H9 (cell line): Measurements from ENCODE around the gene PPP1R9A. TPM values are rescaled to one million over a fixed set of nuclear protein-coding genes. Genes with fewer than 3 reads are reported as not detected.

Experiments
- DNase-seq: peaks from one replicate; pipeline ENCODE4 v3.0.0-alpha.2; 2017
- H2AFZ ChIP-seq: one replicate; pipeline ENCODE4 v1.6.1; 2013; ENCODE audit warnings: mild to moderate bottlenecking, low read length, control low read depth, moderate library complexity
- H2AK5ac ChIP-seq: 2 replicates; pipeline ENCODE4 v1.6.1; 2013; ENCODE audit warnings: low read length, control low read depth, mixed read lengths; ENCODE audit not compliant: insufficient read length
- H2BK120ac ChIP-seq: one replicate; pipeline ENCODE4 v1.6.1; 2013; ENCODE audit warnings: low read depth, mild to moderate bottlenecking, low read length, control low read depth, inconsistent platforms; ENCODE audit not compliant: poor library complexity, severe bottlenecking
- H2BK12ac ChIP-seq: 2 replicates; pipeline ENCODE4 v1.6.1; 2013; ENCODE audit warnings: low read length, control low read depth, mixed read lengths, low read depth; ENCODE audit not compliant: insufficient read length
- H2BK15ac ChIP-seq: 2 replicates; pipeline ENCODE4 v1.6.1; 2013; ENCODE audit warnings: low read depth, low read length, control low read depth
- H2BK20ac ChIP-seq: one replicate; pipeline ENCODE4 v1.6.1; 2013; ENCODE audit warnings: low read depth, mild to moderate bottlenecking, low read length, control low read depth, inconsistent platforms; ENCODE audit not compliant: poor library complexity, severe bottlenecking
- H2BK5ac ChIP-seq: 2 replicates; pipeline ENCODE4 v1.6.1; 2013; ENCODE audit warnings: low read length, control low read depth, mixed read lengths; ENCODE audit not compliant: insufficient read length
- H3K14ac ChIP-seq: 2 replicates; pipeline ENCODE4 v1.6.1; 2013; ENCODE audit warnings: low read length, control low read depth; ENCODE audit not compliant: insufficient read depth
- H3K18ac ChIP-seq: 2 replicates; pipeline ENCODE4 v1.6.1; 2013; ENCODE audit warnings: low read depth, mild to moderate bottlenecking, mixed read lengths, low read length, control low read depth; ENCODE audit not compliant: insufficient read length
- H3K23ac ChIP-seq: 2 replicates; pipeline ENCODE4 v1.6.1; 2013; ENCODE audit warnings: low read length, control low read depth, mixed read lengths, low read depth; ENCODE audit not compliant: insufficient read length
- H3K23me2 ChIP-seq: 2 replicates; pipeline ENCODE4 v1.6.1; 2013; ENCODE audit warnings: low read depth, mild to moderate bottlenecking, mixed read lengths, low read length, control low read depth; ENCODE audit not compliant: insufficient read length, poor library complexity, severe bottlenecking
- H3K27ac ChIP-seq: 2 replicates; pipeline ENCODE4 v1.5.1; 2013; ENCODE audit warnings: low read length, control low read depth, mixed read lengths, low read depth; ENCODE audit not compliant: insufficient read length
- H3K27me3 ChIP-seq: 2 replicates; pipeline ENCODE4 v1.6.1; 2013; ENCODE audit warnings: low read length, control low read depth, inconsistent platforms; ENCODE audit not compliant: insufficient read depth
- H3K4ac ChIP-seq: 2 replicates; pipeline ENCODE4 v1.6.1; 2013; ENCODE audit warnings: low read depth, mild to moderate bottlenecking, control low read depth, inconsistent platforms, low read length, moderate library complexity
- H3K4me1 ChIP-seq: 2 replicates; pipeline ENCODE4 v1.6.1; 2013; ENCODE audit warnings: low read length, control low read depth, inconsistent platforms; ENCODE audit not compliant: insufficient read depth
- H3K4me2 ChIP-seq: 2 replicates; pipeline ENCODE4 v1.6.1; 2013; ENCODE audit warnings: low read length, control low read depth, mixed read lengths; ENCODE audit not compliant: insufficient read length, insufficient read depth
- H3K56ac ChIP-seq: 2 replicates; pipeline ENCODE4 v1.6.1; 2013; ENCODE audit warnings: low read depth, mild to moderate bottlenecking, mixed read lengths, low read length, control low read depth; ENCODE audit not compliant: insufficient read length
- H3K79me1 ChIP-seq: 2 replicates; pipeline ENCODE4 v1.6.1; 2013; ENCODE audit warnings: low read depth, mild to moderate bottlenecking, moderate library complexity, low read length, control low read depth, inconsistent platforms; ENCODE audit not compliant: insufficient read depth, poor library complexity, severe bottlenecking
- H3K79me2 ChIP-seq: 2 replicates; pipeline ENCODE4 v1.6.1; 2013; ENCODE audit warnings: low read length, control low read depth, inconsistent platforms; ENCODE audit not compliant: insufficient read depth
- H3K9ac ChIP-seq: 2 replicates; pipeline ENCODE4 v1.6.1; 2013; ENCODE audit warnings: low read length, control low read depth, mixed read lengths; ENCODE audit not compliant: insufficient read length; ENCODE audit errors: extremely low read depth
- H3K9me3 ChIP-seq: one replicate; pipeline ENCODE4 v1.6.1; 2013; ENCODE audit warnings: low read depth, low read length, inconsistent platforms; ENCODE audit not compliant: control insufficient read depth
- H3T11ph ChIP-seq: one replicate; pipeline ENCODE4 v1.6.1; 2013; ENCODE audit warnings: mild to moderate bottlenecking, low read length, control low read depth, inconsistent platforms
- H4K20me1 ChIP-seq: one replicate; pipeline ENCODE4 v1.6.1; 2013; ENCODE audit not compliant: control insufficient read depth, insufficient read length, insufficient read depth
- H4K5ac ChIP-seq: 2 replicates; pipeline ENCODE4 v1.6.1; 2013; ENCODE audit warnings: low read depth, mild to moderate bottlenecking, mixed read lengths, low read length, control low read depth; ENCODE audit not compliant: insufficient read length
- H4K8ac ChIP-seq: replicated peaks from 2 replicates; pipeline ENCODE4 v1.6.1; 2013; ENCODE audit warnings: low read length, control low read depth, mixed read lengths, low read depth; ENCODE audit not compliant: insufficient read length
- H4K91ac ChIP-seq: 2 replicates; pipeline ENCODE4 v1.6.1; 2013; ENCODE audit warnings: low read depth, mild to moderate bottlenecking, moderate library complexity, mixed read lengths, low read length, control low read depth; ENCODE audit not compliant: insufficient read length
- H3K27ac Mint-ChIP-seq, 3 experiments: 2 replicates in 2 of 3; 3 replicates in 1 of 3; pipeline ENCODE4 v1.8.0; 2020 to 2021; ENCODE audit warnings: mixed read lengths in 3 of 3, mild to moderate bottlenecking in 1 of 3, moderate library complexity in 1 of 3
- H3K27me3 Mint-ChIP-seq: 2 replicates; pipeline ENCODE4 v1.8.0; 2021; ENCODE audit warnings: low read depth, mild to moderate bottlenecking, moderate library complexity, mixed read lengths
- H3K36me3 Mint-ChIP-seq, 3 experiments: 2 replicates in 2 of 3; 3 replicates in 1 of 3; pipeline ENCODE4 v1.8.0; 2020 to 2021; ENCODE audit warnings: low read depth in 3 of 3, mixed read lengths in 3 of 3; ENCODE audit not compliant: insufficient read depth in 1 of 3
- H3K4me1 Mint-ChIP-seq, 2 experiments: 2 replicates each; pipeline ENCODE4 v1.8.0; 2020; ENCODE audit warnings: mixed read lengths in 2 of 2
- H3K4me3 Mint-ChIP-seq, 2 experiments: 2 replicates in 1 of 2; 3 replicates in 1 of 2; pipeline ENCODE4 v1.8.0; 2020 to 2021; ENCODE audit warnings: mild to moderate bottlenecking in 2 of 2, mixed read lengths in 2 of 2, moderate library complexity in 1 of 2
- H3K9me3 Mint-ChIP-seq, 2 experiments: 2 replicates in 1 of 2; 3 replicates in 1 of 2; pipeline ENCODE4 v1.8.0; 2020; ENCODE audit warnings: mild to moderate bottlenecking in 2 of 2, mixed read lengths in 2 of 2, moderate library complexity in 1 of 2
- WGBS: extraction: QIAGEN DNeasy Blood & Tissue Kit; methylation state at CpG from one replicate; pipeline ENCODE4 v1.1.7; 2013; ENCODE audit warnings: missing lambda C conversion rate, low lambda C conversion rate, mixed read lengths; ENCODE audit not compliant: insufficient read length; ENCODE audit errors: extremely low coverage; 5-methylcytosine and 5-hydroxymethylcytosine counted together
- total RNA-seq: library from RNA; stranded (reverse); gene quantifications from 2 replicates; pipeline ENCODE4 v1.2.1, GENCODE V29; 2021
- TF ChIP-seq, protein P1 (sequence below): fragments of 200-600 bp; sonication (generic); conservative IDR thresholded peaks from 3 replicates; pipeline ENCODE4 v1.8.0; 2021; ENCODE audit warnings: antibody characterized with exemption, mild to moderate bottlenecking

The PPP1R9A gene
- total RNA-seq, 1 experiment from 2014 or later, result 17.0 TPM

- H3K27me3 Mint-ChIP-seq, result no peaks in the 10 kb centered on the region
- TF ChIP-seq, protein P1, sequence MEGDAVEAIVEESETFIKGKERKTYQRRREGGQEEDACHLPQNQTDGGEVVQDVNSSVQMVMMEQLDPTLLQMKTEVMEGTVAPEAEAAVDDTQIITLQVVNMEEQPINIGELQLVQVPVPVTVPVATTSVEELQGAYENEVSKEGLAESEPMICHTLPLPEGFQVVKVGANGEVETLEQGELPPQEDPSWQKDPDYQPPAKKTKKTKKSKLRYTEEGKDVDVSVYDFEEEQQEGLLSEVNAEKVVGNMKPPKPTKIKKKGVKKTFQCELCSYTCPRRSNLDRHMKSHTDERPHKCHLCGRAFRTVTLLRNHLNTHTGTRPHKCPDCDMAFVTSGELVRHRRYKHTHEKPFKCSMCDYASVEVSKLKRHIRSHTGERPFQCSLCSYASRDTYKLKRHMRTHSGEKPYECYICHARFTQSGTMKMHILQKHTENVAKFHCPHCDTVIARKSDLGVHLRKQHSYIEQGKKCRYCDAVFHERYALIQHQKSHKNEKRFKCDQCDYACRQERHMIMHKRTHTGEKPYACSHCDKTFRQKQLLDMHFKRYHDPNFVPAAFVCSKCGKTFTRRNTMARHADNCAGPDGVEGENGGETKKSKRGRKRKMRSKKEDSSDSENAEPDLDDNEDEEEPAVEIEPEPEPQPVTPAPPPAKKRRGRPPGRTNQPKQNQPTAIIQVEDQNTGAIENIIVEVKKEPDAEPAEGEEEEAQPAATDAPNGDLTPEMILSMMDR, result no peak
- Histone ChIP-seq H3K9ac (no peak overlapping the region), H4K91ac (no peak overlapping the region), H3K14ac (no peak overlapping the region), H3K4me2 (no peak overlapping the region), H2BK20ac (no peak overlapping the region), H3K27ac (no peak overlapping the region), H3K79me2 (peaks cover 2% of the 10 kb centered on the region; the same call in 1 of the 2 replicates), H3K56ac (no peak overlapping the region), H2BK120ac (no peak overlapping the region), H2BK5ac (no peak overlapping the region), H3K23me2 (no peaks in the 10 kb centered on the region), H3K23ac (no peak overlapping the region), H3K79me1 (no peaks in the 10 kb centered on the region), H3K9me3 (no peaks in the 10 kb centered on the region), H4K8ac (no peak overlapping the region), H2BK12ac (no peak overlapping the region), H3T11ph (no peak overlapping the region), H4K20me1 (no peaks in the 10 kb centered on the region), H3K27me3 (no peaks in the 10 kb centered on the region), H2AFZ (no peak overlapping the region), H2BK15ac (no peak overlapping the region), H3K18ac (no peak overlapping the region), H4K5ac (no peak overlapping the region), H3K4ac (no peak overlapping the region), H2AK5ac (no peak overlapping the region), H3K4me1 (no peaks in the 10 kb centered on the region)
- H3K27ac Mint-ChIP-seq, result no peak overlapping the region
- no peaks in the 10 kb centered on the region for H3K4me1 Mint-ChIP-seq
- WGBS, result no CpG with 5 or more reads among the region's 1 CpG
- no peak for DNase-seq
- H3K36me3 Mint-ChIP-seq, result peaks cover 2 to 5% (median 4%) of the 10 kb centered on the region in 3 experiments; a peak in 4 of 7 replicates
- H3K9me3 Mint-ChIP-seq, result no peaks in the 10 kb centered on the region
- no peak overlapping the region for H3K4me3 Mint-ChIP-seq
Observed at GRCh38 chr7:94922457-94922856, 15.1 kb downstream of the PPP1R9A start.
